HG03439 (cell line): ENCODE data around the gene OSBPL7.

Experiments
- ATAC-seq: cut with Tn5 transposase; IDR thresholded peaks from one replicate; pipeline ENCODE4 v1.9.1; 2021; ENCODE audit warnings: mild to moderate bottlenecking, moderate library complexity; ENCODE audit not compliant: unreplicated experiment

Gene OSBPL7

GRCh38 chr17:47830396-47831002 is 8.9 kb upstream of the OSBPL7 start:
- no peak for ATAC-seq

DNA sequence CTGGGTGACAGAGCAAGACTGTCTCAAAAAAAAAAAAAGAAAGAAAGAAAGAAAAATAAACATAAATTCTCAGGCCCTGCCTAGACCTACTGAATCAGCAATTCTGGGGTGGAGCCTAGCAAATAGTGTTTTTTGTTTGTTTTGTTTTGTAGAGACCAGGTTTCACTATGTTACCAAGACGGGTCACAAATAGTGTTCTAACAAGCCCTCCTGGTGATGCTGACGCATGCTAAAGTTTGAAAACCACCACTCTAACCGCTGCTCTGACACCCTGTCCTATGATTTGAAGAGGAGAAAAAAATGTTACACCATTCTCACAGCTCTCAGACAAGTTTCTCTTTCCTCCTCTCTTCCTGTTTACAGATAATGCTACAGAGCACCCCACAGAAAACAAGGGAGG is 8.3 kb upstream of the OSBPL7 start:
- no peak for ATAC-seq

GRCh38 chr17:47823519-47823918 is 1.9 kb upstream of the OSBPL7 start:
- ATAC-seq = no peak

GRCh38 chr17:47822785-47823184 is 1.2 kb upstream of the OSBPL7 start:
- ATAC-seq = no peak

GRCh38 chr17:47821031-47821423 is 567 bp downstream of the OSBPL7 start:
- ATAC-seq = no peak

DNA sequence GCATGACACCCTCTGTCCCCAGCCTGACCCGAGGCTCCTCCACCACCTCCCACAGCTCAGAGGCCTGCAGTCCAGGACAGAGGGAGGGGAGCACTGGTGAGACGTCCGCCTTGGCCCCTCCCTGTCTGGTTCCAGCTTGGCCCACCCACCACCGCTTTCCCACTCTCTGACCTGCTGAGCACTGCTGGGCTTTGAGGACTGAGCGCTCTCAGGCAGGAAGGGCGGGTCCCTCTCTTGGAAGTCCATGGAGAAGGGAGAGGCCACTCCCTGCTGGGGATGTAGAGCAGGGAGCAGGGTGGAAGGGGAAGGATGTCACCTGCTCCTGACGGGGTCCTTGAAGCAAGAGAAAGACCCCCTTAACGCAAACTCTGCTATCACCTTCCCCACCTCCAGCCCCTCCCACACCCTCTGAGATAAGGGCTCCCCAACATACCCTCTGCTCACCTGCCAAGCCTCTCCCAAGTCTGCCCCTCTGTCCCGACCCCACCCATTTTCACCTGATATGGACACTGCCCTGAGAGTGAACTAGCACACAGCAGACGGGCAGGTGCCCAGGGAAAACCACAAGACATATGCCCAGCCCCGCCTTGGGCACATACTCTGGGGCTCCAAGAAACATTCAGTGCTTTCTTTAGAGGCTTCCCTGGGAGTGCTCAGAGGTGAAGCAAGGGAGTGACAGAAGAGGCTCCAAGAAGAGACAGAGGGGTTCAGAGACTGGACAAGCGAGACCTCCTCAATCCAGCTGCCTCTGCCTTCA is 1.4 kb downstream of the OSBPL7 start:
- no peak for ATAC-seq

DNA sequence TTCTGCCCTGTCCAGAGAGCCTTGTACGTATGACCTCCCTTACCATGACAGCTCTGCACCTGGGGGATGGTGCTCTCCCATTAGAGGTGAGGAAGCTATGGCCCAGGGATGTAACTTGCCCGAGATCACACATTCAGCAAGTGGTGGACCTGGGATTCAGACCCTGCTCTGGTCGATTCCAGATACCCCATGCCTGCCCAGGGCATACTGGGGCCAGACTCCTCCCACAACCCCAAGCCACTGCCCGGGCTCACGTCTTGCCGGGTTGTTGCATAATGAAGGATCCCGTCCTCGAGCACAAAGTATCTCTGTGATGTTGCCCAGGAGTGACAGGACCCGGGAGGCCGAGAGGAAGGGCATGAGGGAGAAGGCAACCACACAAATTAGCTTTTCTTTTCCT is 2.1 kb downstream of the OSBPL7 start:
- ATAC-seq = no peak

- ATAC-seq = no peak
These were observed 3.4 kb downstream of the OSBPL7 start for GRCh38 chr17:47818002-47818695.

- ATAC-seq = no peak
These were observed 4.6 kb downstream of the OSBPL7 start for GRCh38 chr17:47816947-47817346.

DNA sequence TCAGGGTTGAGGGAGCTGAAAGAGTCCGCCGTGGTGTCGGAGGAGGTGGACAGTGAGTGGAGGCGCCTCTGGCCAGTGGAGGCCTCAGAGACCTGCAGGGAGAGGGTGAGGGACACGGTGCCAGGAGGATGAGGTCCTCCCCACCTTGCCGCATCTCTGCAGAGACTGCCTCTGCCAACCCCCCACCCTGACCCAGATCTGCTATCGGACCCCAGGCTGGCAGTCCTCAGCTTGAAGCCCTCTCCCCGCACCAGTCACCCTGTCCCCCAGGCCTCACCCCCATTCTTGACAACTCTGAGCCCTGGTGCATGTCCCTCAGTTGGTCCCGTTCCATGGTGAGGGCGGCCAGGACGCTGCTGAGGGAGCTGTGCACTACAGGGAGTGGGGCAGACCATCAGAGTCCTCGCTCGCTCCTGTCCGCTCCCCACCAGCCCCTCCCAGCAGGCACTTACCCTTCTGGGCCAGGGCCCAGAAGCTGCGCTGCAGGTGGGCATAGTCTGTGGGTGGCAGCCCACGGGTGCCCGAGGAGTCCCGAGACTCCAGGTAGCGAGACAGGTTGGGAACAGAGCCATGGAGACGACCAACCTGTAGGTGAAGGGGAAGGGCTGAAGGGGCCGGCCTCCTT is 5.4 kb downstream of the OSBPL7 start:
- no peak for ATAC-seq

- ATAC-seq = no peak
These were observed 6.3 kb downstream of the OSBPL7 start for GRCh38 chr17:47815106-47815918.

DNA sequence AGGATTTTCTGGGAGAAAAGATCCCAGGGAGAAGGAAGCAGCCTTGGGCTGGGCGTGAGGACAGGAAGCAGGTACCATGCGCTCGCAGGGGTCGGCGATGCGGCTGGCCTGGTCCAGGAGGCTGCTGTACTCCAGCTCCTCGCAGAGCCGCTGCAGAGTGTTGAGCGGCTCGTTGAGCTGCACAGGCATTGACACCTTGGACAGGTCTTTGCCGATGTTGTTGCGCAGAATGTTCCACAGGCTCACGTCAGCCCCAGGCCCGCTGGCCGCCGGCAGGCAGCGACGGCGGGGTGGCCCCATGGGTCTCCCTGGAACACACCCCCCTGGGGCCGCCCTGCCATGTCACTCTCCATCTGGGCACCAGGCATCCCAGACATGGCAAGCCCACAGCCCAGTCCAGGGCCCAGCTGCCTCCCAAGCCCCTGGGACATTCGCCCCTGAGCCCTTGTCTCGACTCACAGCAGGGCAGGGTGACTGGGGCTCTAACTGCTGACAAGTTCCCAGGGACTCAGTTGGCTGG is 8.0 kb downstream of the OSBPL7 start:
- no peak for ATAC-seq

GRCh38 chr17:47813077-47813476 is 8.5 kb downstream of the OSBPL7 start:
- no peak for ATAC-seq

DNA sequence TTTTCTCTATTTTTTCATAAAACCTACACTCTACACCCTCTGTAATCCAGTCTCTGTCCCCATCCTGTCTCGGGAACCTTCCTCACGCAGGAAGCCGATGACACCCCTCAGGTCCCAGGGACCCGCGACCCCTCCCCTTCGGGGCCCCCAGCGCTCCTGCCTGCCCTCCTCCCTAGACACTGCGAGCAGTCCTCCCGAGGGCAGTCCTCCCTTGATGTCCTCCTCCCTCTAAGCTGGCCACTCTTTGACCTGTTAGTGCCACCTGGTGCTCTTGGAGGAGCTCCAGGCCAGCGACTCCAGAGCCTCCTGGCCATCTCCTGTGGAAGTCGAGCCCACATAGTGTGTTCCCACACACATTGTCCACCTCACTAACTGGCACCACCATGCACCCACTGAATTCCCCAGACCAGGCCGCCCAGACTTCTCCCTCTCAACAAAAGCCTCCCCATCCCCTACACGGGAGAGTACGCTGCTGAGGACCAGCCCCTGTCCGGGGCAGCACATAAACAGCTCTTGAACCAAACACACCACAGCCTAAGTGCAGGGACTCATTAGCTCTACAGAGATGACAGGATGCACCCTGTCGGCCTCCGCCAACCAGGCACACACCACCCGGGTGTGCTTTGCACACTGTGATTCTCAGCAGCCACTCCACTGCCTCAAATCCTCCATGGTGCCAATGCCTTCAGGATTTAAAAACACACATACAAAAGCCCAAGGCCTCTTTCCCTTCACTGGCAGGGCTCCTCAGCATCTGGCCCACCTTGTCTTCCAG is 9.3 kb downstream of the OSBPL7 start:
- no peak for ATAC-seq

- no peak for ATAC-seq
These were observed 9.9 kb downstream of the OSBPL7 start for GRCh38 chr17:47811709-47812108.

GRCh38 chr17:47810901-47811635 is 10.5 kb downstream of the OSBPL7 start:
- no peak for ATAC-seq

DNA sequence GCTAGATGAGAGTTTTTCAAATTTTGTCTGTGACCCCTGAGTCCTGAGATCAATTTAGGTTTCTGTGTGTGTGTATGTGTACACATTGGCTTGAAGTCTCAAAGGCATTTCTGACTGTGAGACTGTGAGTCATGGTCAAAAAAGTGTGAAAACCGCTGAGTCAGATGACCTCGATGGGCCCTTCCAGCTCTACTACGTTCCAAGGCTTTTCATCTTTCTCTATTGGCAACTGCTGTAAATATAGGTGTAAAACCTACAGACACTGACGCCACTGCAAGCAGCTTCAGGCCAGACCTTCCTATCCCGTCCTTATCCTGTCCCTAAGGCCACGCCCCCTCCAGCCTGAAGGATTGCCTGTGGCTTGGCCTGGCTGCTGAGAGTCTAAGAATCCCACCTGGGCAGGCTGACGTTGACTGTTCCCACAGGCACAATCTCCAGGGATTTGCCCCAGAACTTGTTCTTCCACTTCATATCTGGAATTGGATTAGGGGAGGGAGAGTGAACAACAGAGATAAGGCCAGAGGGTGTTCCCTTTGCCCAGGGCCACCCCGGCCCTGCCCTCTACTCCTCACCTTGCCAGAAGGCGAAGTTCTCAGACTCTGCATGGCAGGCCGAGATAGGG is 11.3 kb downstream of the OSBPL7 start:
- peak; percentile 49 for ATAC-seq

GRCh38 chr17:47808830-47809480 is 12.6 kb downstream of the OSBPL7 start:
- no peak for ATAC-seq
